Effector memory CD4-positive, alpha-beta T cell (primary cell): ENCODE data around the gene SLC6A11.

ENCODE experiments used
- DNase-seq, 3 donors: peaks; one replicate each; pipeline ENCODE4 v3.0.0-alpha.2; 2020
- H3K27ac ChIP-seq: 2 replicates; pipeline ENCODE4 v1.7.0; 2013; ENCODE audit warnings: mild to moderate bottlenecking, low read length, moderate library complexity; ENCODE audit not compliant: insufficient read depth, poor library complexity, severe bottlenecking
- H3K27me3 ChIP-seq: replicated peaks from 2 replicates; pipeline ENCODE4 v1.7.0; 2013; ENCODE audit warnings: mild to moderate bottlenecking, low read length; ENCODE audit not compliant: insufficient read depth, control insufficient read depth, poor library complexity, severe bottlenecking
- H3K36me3 ChIP-seq: 2 replicates; pipeline ENCODE4 v1.7.0; 2013; ENCODE audit warnings: mild to moderate bottlenecking, low read length, moderate library complexity; ENCODE audit not compliant: control insufficient read depth, insufficient read depth
- H3K4me1 ChIP-seq: 2 replicates; pipeline ENCODE4 v1.7.0; 2013; ENCODE audit warnings: low read length, mild to moderate bottlenecking; ENCODE audit not compliant: control insufficient read depth, insufficient read depth, poor library complexity, severe bottlenecking
- H3K4me3 ChIP-seq: 2 replicates; pipeline ENCODE4 v1.7.0; 2013; ENCODE audit warnings: low read length, low read depth, mild to moderate bottlenecking; ENCODE audit not compliant: insufficient read depth, poor library complexity, severe bottlenecking
- H3K9me3 ChIP-seq: 2 replicates; pipeline ENCODE4 v1.7.0; 2013; ENCODE audit warnings: mild to moderate bottlenecking, low read length, moderate library complexity; ENCODE audit not compliant: control insufficient read depth

Gene SLC6A11

GRCh38 chr3:10836676-10837075, 20.6 kb downstream of the SLC6A11 start:
- Histone ChIP-seq H3K27me3 (no peaks in the 10 kb centered on the region), H3K9me3 (no peaks in the 10 kb centered on the region), H3K27ac (no peak overlapping the region), H3K4me3 (no peak overlapping the region), H3K4me1 (no peaks in the 10 kb centered on the region), H3K36me3 (no peaks in the 10 kb centered on the region)
- DNase-seq: no peak

- H3K4me1 ChIP-seq: no peaks in the 10 kb centered on the region
- no peaks in the 10 kb centered on the region for H3K36me3 ChIP-seq
- H3K9me3 ChIP-seq: no peaks in the 10 kb centered on the region
- H3K27me3 ChIP-seq: no peaks in the 10 kb centered on the region
- no peak overlapping the region for H3K4me3 ChIP-seq
- no peak for DNase-seq
- H3K27ac ChIP-seq: no peak overlapping the region
Observed at GRCh38 chr3:10837849-10838248, 21.8 kb downstream of the SLC6A11 start.

- Histone ChIP-seq H3K4me3 (no peak overlapping the region), H3K9me3 (no peaks in the 10 kb centered on the region), H3K4me1 (no peaks in the 10 kb centered on the region), H3K36me3 (no peaks in the 10 kb centered on the region), H3K27me3 (no peaks in the 10 kb centered on the region), H3K27ac (no peak overlapping the region)
- no peak for DNase-seq
Observed at GRCh38 chr3:10839167-10839566, 23.1 kb downstream of the SLC6A11 start.

- H3K27me3 ChIP-seq: no peaks in the 10 kb centered on the region
- H3K4me3 ChIP-seq: no peak overlapping the region
- no peak overlapping the region for H3K27ac ChIP-seq
- H3K36me3 ChIP-seq: no peaks in the 10 kb centered on the region
- H3K4me1 ChIP-seq: no peaks in the 10 kb centered on the region
- DNase-seq: no peak
- H3K9me3 ChIP-seq: no peaks in the 10 kb centered on the region
Observed at GRCh38 chr3:10841100-10841499, 25.1 kb downstream of the SLC6A11 start.

GRCh38 chr3:10843378-10843777, 27.4 kb downstream of the SLC6A11 start:
- Histone ChIP-seq H3K9me3 (no peaks in the 10 kb centered on the region), H3K4me3 (no peak overlapping the region), H3K36me3 (no peaks in the 10 kb centered on the region), H3K27me3 (no peaks in the 10 kb centered on the region), H3K4me1 (no peaks in the 10 kb centered on the region), H3K27ac (no peak overlapping the region)
- DNase-seq: no peak

- H3K4me3 ChIP-seq: no peak overlapping the region
- H3K4me1 ChIP-seq: no peaks in the 10 kb centered on the region
- H3K9me3 ChIP-seq: no peaks in the 10 kb centered on the region
- no peak for DNase-seq
- H3K27ac ChIP-seq: no peak overlapping the region
- H3K27me3 ChIP-seq: no peaks in the 10 kb centered on the region
- no peaks in the 10 kb centered on the region for H3K36me3 ChIP-seq
Observed at GRCh38 chr3:10845001-10845761, 29.2 kb downstream of the SLC6A11 start.

GRCh38 chr3:10845839-10846656, 30.0 kb downstream of the SLC6A11 start:
- no peaks in the 10 kb centered on the region for H3K9me3 ChIP-seq
- H3K4me1 ChIP-seq: no peaks in the 10 kb centered on the region
- no peak for DNase-seq
- no peak overlapping the region for H3K4me3 ChIP-seq
- no peaks in the 10 kb centered on the region for H3K36me3 ChIP-seq
- H3K27me3 ChIP-seq: no peaks in the 10 kb centered on the region
- no peak overlapping the region for H3K27ac ChIP-seq

- no peaks in the 10 kb centered on the region for H3K36me3 ChIP-seq
- no peak overlapping the region for H3K4me3 ChIP-seq
- H3K27ac ChIP-seq: no peak overlapping the region
- DNase-seq: no peak
- H3K4me1 ChIP-seq: no peaks in the 10 kb centered on the region
- H3K9me3 ChIP-seq: no peaks in the 10 kb centered on the region
- H3K27me3 ChIP-seq: no peaks in the 10 kb centered on the region
Observed at GRCh38 chr3:10846657-10846975, 30.6 kb downstream of the SLC6A11 start.

- Histone ChIP-seq H3K27me3 (no peaks in the 10 kb centered on the region), H3K27ac (no peak overlapping the region), H3K9me3 (no peaks in the 10 kb centered on the region), H3K4me3 (no peak overlapping the region), H3K4me1 (no peaks in the 10 kb centered on the region), H3K36me3 (no peaks in the 10 kb centered on the region)
- no peak for DNase-seq
Observed at GRCh38 chr3:10848261-10848660, 32.2 kb downstream of the SLC6A11 start.

- H3K9me3 ChIP-seq: no peaks in the 10 kb centered on the region
- H3K27me3 ChIP-seq: no peaks in the 10 kb centered on the region
- H3K36me3 ChIP-seq: no peaks in the 10 kb centered on the region
- no peak overlapping the region for H3K27ac ChIP-seq
- no peaks in the 10 kb centered on the region for H3K4me1 ChIP-seq
- no peak overlapping the region for H3K4me3 ChIP-seq
- no peak for DNase-seq
Observed at GRCh38 chr3:10852066-10852808, 36.2 kb downstream of the SLC6A11 start.
